Retinal pigment epithelial cell (primary cell): ENCODE data around the gene GIPC3.

Source experiments
- DNase-seq: peaks from one replicate; pipeline ENCODE4 v3.0.0-alpha.2; 2010; ENCODE audit warnings: low read depth
- H3K4me3 ChIP-seq: 2 replicates; pipeline ENCODE4 v1.5.1; 2011; ENCODE audit warnings: mild to moderate bottlenecking, low read length, control low read depth, moderate library complexity
- TF ChIP-seq, protein P1 (sequence below): conservative IDR thresholded peaks from 2 replicates; pipeline ENCODE4 v1.5.1; 2011; ENCODE audit warnings: low read depth, low read length, control low read depth, inconsistent platforms

GIPC3 gene

DNA sequence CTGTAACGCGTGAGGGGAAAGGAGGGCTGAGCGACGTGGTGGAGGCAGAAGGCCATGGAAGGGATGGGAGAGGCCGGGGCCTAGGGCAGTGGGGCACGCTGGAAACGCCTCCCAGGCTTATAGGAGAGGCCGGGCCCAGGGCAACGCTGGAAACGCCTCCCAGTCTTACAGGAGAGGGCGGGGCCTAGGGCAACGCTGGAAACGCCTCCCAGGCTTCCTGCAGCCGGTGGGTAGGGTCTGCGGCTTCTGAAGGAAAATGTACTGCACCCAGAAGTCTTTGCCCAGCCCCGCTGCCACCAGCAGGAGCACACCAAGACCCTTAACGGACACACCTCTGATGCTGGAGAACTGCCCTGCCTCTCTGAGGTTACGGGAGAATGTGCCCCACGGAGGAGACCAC lies 32.2 kb downstream of the GIPC3 start:
- TF ChIP-seq, protein P1, sequence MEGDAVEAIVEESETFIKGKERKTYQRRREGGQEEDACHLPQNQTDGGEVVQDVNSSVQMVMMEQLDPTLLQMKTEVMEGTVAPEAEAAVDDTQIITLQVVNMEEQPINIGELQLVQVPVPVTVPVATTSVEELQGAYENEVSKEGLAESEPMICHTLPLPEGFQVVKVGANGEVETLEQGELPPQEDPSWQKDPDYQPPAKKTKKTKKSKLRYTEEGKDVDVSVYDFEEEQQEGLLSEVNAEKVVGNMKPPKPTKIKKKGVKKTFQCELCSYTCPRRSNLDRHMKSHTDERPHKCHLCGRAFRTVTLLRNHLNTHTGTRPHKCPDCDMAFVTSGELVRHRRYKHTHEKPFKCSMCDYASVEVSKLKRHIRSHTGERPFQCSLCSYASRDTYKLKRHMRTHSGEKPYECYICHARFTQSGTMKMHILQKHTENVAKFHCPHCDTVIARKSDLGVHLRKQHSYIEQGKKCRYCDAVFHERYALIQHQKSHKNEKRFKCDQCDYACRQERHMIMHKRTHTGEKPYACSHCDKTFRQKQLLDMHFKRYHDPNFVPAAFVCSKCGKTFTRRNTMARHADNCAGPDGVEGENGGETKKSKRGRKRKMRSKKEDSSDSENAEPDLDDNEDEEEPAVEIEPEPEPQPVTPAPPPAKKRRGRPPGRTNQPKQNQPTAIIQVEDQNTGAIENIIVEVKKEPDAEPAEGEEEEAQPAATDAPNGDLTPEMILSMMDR: no peak
- H3K4me3 ChIP-seq: no peak overlapping the region
- no peak for DNase-seq

DNA sequence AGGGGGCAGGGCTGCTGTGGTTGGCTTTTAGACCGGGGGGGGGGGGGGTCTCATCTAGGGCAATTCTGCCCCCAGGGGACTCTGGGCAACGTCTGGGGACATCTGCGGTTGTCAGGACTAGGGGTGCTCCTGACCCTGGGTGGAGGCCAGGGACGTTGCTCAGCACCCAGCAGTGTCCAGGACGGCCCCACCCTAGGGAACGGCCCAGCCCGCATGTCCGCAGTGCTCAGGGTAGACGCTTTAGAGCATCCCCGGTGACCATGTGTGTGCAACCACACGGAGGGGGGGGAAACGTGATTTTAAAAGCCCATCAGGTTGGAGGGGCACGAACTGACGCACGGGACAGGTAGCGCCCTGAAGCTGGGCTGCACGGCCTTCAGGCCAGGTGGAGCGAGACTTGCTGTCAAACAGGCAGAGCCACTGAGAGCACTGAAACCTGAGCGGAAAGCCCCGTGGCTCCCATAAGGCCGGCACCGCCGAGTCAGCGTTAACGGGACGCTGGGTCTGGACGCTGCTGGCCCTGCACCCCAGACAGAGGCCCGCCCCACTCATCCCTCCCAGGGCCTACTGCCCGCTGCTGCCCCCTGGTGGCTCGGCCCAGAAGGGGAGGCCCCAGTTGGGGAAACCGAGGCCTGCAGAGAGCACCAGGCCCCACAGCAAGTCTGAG lies 33.0 kb downstream of the GIPC3 start:
- no peak overlapping the region for H3K4me3 ChIP-seq
- DNase-seq: no peak
- TF ChIP-seq, protein P1: peak; percentile 84

DNA sequence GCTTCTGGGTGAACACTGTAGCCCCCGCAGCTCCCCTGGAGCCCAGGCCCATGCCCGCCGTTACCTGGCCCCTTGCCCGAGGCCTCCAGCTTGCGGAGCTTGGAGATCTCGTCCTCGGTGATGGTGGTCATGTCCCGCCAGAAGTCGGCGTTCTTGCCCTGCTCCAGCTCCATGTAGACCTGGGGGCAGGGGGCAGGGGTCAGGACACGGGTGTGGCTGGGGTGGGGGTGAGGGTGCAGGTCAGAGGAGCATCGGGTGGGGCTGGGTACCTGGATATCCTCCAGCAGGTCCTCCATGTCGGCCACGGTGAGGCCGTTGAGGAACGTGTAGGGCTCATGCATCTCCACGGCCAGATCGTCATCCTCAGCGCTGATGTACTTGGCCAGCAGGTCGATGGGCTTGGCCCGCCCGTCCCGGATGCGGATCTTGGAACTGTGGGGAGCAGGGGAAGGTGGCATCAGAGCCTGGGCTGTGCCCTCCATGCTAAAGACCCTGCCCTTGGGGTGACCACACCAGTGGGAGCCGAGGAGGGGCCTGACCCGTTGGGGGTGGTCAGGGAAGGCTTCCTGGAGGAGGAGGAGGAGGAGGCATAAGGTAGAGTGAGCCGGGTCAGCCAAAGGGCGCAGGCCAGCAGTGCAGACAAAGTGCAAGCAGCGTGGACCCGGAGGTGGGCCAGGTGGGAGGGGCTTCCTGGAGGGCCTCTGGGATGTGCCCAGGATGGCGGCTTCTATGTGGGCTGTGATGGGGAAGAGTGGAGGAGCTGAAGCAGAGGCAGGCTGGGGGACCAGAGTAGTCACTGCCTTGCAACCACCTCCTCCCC lies 33.7 kb downstream of the GIPC3 start:
- TF ChIP-seq, protein P1: no peak
- DNase-seq: no peak
- H3K4me3 ChIP-seq: no peak overlapping the region

DNA sequence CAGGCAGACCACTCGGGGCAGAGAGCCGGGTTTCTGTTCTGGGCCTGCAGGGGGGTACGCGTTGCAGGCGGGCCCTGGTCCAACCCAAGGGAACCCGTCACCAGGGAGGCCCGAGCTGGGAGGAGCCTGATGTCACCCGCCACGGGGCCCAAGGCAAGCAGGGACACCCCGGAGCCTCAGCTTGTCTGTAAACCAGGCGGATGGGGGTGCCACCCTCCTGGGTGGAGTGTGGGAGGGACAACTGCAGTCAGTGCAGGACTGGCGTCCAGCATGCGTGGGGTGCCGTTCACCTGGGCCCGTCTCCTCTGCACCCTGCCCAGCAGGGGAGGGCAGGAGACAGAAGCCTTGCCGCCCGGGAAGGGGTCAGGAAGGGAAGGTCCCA lies 34.3 kb downstream of the GIPC3 start:
- TF ChIP-seq, protein P1: no peak
- no peak for DNase-seq
- no peak overlapping the region for H3K4me3 ChIP-seq

DNA sequence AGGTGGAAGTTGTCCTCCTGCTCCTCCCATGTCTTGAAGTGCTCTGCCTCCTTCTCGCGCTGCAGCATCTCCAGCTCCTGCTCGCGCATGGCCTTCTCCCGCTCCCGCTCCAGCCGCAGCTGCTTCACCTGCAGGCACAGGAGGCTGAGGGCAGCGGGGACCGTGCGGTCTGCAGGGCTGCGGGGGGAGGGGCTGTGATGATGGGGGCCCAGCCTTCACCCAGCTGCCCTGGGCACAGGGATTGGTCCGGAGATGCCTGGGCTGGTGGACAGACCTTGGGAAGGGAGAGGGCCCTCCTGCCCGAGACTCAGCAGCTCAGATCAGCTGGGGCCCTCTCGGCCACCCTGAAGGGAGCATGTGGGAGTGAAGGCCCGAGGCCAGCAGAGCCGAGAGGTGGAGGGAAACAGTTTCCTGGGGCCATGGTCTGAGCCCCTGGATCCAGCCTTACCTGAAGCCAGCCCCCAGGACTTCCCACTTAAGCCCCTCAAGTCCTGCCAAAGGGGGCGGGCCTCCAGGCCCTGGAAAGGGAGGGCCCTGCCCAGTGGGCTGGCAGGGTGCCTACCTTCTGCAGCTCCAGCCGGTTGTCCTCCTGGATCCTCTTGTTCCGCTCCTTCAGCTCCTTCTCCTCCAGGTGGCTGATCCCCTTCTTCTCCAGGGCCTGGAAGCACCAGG lies 35.0 kb downstream of the GIPC3 start:
- TF ChIP-seq, protein P1: no peak
- H3K4me3 ChIP-seq: no peak overlapping the region
- DNase-seq: no peak

DNA sequence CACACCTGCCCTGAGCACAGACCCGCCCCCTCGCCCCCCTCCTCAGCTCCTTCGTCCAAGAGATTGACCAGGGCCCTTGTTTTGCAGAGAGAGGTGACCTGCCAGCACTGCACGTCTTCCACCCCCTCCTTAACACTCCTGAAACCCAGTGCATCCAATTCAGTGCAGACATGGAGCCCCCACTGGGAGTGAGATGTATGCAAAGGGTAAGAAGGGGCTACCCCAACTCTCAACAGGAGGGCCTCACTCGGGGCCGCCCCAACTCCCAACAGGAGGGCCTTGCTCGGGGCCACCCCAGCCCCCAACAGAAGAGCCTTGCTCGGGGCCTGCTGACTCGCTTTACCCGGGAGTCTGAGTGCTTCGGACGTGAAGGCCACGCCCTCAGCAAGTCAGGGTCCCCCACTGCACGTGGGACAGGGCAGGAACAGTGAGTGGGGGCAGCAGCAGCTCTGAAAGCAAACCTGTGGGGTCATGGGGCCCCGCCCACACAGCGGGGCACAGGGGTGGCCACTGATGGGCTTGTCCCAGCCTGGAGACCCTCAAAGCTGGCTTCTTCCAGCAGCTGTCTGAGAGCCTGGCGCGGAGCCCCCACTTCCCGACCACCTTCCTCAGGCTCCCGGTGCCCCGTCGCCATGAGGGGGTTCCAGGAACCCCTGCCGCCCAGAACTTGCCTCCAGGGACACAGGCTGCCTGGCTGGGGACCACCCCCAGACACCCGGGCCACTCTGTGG lies 35.7 kb downstream of the GIPC3 start:
- no peak overlapping the region for H3K4me3 ChIP-seq
- TF ChIP-seq, protein P1: no peak
- no peak for DNase-seq
